22Rv1 (cell line): ENCODE results near the gene PDE3A.
"Not testable (repeated sequence)": the region's sequence is repeated elsewhere in the genome, so short reads cannot be mapped to it uniquely, and the experiment has no call there.

ENCODE experiments used
- H3K27ac ChIP-seq: fragments of 450-650 bp; 2 replicates; pipeline ENCODE4 v1.5.1; 2017
- CTCF ChIP-seq: fragments of 450-650 bp; IDR thresholded peaks from 2 replicates; pipeline ENCODE4 v1.5.1; 2017; ENCODE audit warnings: mild to moderate bottlenecking
- ZFX ChIP-seq: fragments of 450-650 bp; IDR thresholded peaks from 2 replicates; pipeline ENCODE4 v1.6.1; 2017; ENCODE audit warnings: antibody characterized with exemption, borderline replicate concordance

Gene PDE3A

GRCh38 chr12:20596061-20596460, 227.7 kb downstream of the PDE3A start:
- H3K27ac ChIP-seq = no peak overlapping the region
- no peak for TF ChIP-seq ZFX
- TF ChIP-seq CTCF = no peak

DNA sequence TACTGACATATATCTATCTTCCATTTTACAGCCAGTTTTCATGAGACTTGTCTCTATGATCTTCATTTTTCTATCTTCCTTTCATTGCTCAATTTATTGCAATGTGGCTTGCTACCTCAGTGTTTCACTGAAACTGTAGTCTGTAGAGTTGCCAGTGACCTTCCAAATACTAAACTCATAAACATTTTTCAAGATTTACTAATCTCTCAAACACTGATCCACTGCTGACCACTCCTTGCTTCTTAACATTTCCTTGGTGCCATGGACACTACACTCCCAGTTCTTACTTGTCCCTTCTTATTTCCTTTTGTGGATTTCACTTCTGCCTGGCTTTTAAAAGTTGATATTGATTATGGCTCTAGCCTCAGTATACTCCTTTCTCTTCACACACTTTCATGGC, 231.4 kb downstream of the PDE3A start:
- TF ChIP-seq ZFX (no peak), CTCF (no peak)
- H3K27ac ChIP-seq = no peak overlapping the region

DNA sequence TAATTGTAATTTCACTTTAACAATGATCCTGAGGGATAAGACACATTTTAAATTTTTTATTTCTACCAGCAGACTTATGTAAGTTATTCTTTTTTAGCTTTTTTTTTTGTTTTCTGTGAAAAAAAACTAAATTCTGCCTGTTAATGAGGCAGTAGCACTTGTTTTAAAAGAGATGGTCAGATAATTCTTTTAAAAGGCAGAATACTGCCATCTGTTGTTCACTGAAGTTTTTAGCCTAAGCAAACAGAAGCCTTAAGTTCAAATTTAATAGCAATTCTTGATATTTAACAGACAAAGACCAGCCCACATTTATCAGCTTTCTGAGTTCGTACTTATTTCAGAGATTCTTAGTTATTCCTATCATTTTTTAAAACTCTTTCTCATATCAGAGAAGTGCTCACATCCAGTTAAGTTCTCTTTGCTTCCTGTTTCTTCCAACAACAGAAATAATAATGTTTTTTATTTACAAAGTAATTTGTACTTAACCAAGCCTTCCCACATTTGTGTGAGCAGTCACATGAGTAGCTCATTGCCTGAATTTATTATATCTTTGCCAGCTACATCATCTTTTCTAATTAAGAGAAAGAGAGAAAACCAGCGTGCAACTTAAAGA, 233.4 kb downstream of the PDE3A start:
- no peak overlapping the region for H3K27ac ChIP-seq
- TF ChIP-seq CTCF = peak; percentile 83
- no peak for TF ChIP-seq ZFX

DNA sequence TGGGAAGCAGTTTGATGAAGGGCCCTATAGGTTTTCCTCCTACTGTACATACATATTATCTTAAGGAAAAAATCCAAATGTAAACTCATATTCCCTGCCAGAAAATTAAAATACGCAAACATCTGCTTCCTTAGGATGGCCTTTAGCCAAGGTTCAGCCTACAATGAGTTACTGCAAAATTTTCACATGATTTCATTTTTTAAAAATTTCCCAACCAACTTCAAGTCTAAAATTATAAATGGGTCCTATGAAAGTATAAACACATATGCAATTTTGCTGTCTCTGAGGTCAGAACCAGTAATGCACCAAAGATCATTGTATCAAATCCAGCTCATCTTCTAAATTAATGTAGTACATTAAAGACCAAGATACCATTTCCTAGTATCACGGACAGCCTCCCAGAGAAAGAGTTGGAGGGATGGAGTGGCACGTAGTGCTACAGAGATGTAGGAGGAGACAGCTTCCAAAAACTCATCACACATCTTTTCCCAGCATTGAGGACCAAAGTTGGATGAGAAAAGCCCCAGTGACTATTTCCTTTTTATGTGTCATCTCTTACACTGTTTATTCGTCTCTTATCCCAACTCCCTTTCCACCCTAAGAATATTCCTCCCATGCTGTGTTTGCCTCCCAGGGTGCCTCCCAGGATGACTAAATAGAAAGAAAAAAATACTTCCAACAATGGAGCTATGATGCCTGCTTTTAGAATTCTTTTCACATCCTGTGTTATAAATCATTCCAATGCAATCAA, 234.5 kb downstream of the PDE3A start:
- TF ChIP-seq ZFX (no peak), CTCF (no peak)
- H3K27ac ChIP-seq = no peak overlapping the region

GRCh38 chr12:20604408-20605067, 236.2 kb downstream of the PDE3A start:
- H3K27ac ChIP-seq = no peak overlapping the region
- TF ChIP-seq ZFX (no peak), CTCF (no peak)

GRCh38 chr12:20615020-20615419, 246.7 kb downstream of the PDE3A start:
- H3K27ac ChIP-seq = not testable (repeated sequence)

GRCh38 chr12:20616093-20616492, 247.8 kb downstream of the PDE3A start:
- no peak overlapping the region for H3K27ac ChIP-seq
- TF ChIP-seq CTCF (no peak), ZFX (no peak)
